SU-DHL-6 (cell line): ENCODE data around the gene WNT4.

ENCODE experiments used
- EZH2phosphoT487 ChIP-seq: fragments of 200-600 bp; sonication (generic), shearing (Covaris generic); conservative IDR thresholded peaks from 2 replicates; pipeline ENCODE4 v1.6.1; 2018; ENCODE audit warnings: mild to moderate bottlenecking, antibody characterized with exemption, low read length, moderate library complexity, mixed read lengths
- TF ChIP-seq, protein P1 (sequence below): fragments of 200-600 bp; sonication (generic); IDR thresholded peaks from one replicate; pipeline ENCODE4 v1.5.1; 2017; ENCODE audit warnings: antibody characterized with exemption, mild to moderate bottlenecking, low read length, moderate library complexity; ENCODE audit not compliant: insufficient read depth, poor library complexity, severe bottlenecking

DNA sequence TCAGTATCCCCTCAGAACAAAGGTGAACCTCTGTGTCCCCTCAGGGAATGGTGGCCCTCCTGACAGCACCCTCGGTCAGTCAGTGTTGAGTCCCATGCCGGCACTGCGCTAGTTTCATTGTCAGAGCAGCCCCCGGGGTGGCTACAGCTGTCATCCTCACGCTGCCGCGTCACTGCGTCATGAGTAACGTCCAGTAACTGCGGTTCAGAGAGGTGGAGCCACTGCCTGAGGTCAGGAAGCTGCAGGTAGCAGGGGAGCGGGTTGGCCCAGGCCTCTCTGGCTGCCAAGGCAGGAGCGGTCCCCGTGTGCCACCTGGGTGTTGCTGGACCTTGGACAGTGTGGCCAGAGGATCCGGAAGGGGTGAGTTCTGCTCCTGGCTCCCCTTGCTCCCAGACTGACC is 20.2 kb upstream of the WNT4 start:
- TF ChIP-seq, protein P1, sequence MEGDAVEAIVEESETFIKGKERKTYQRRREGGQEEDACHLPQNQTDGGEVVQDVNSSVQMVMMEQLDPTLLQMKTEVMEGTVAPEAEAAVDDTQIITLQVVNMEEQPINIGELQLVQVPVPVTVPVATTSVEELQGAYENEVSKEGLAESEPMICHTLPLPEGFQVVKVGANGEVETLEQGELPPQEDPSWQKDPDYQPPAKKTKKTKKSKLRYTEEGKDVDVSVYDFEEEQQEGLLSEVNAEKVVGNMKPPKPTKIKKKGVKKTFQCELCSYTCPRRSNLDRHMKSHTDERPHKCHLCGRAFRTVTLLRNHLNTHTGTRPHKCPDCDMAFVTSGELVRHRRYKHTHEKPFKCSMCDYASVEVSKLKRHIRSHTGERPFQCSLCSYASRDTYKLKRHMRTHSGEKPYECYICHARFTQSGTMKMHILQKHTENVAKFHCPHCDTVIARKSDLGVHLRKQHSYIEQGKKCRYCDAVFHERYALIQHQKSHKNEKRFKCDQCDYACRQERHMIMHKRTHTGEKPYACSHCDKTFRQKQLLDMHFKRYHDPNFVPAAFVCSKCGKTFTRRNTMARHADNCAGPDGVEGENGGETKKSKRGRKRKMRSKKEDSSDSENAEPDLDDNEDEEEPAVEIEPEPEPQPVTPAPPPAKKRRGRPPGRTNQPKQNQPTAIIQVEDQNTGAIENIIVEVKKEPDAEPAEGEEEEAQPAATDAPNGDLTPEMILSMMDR, result no peak
- no peak for TF ChIP-seq EZH2phosphoT487
